Esophagus muscularis mucosa (tissue), 4 donors: ENCODE data around the gene TUBD1. TPM values are rescaled to one million over a fixed set of nuclear protein-coding genes. Genes with fewer than 3 reads are reported as not detected.

Experiments used
- DNase-seq: peaks from one replicate; pipeline ENCODE4 v3.0.0-alpha.2; 2017; ENCODE audit errors: extremely low spot score
- H3K27ac ChIP-seq, 4 donors: fragments of 200-600 bp; sonication (generic); replicated peaks in 1 of 4; 1 replicate in 3 of 4; 2 replicates in 1 of 4; pipeline ENCODE4 v1.5.1; 2016 to 2019; ENCODE audit warnings: mild to moderate bottlenecking in 1 of 4
- H3K27me3 ChIP-seq, 4 donors: fragments of 200-600 bp; sonication (generic); one replicate each; pipeline versions ENCODE4 v1.5.1 to v1.6.0; 2016 to 2019
- H3K36me3 ChIP-seq, 4 donors: fragments of 200-600 bp; sonication (generic); one replicate each; pipeline ENCODE4 v1.5.1; 2016 to 2019
- H3K4me1 ChIP-seq, 4 donors: fragments of 200-600 bp; sonication (generic); one replicate each; pipeline ENCODE4 v1.5.1; 2016 to 2019
- H3K4me3 ChIP-seq, 4 donors: fragments of 200-600 bp; sonication (generic); 1 replicate in 2 of 4; 2 replicates in 2 of 4; pipeline ENCODE4 v1.5.1; 2016 to 2019; ENCODE audit warnings: mild to moderate bottlenecking in 4 of 4, moderate library complexity in 1 of 4
- H3K9me3 ChIP-seq, 4 donors: fragments of 200-600 bp; sonication (generic); 1 replicate in 3 of 4; 2 replicates in 1 of 4; pipeline ENCODE4 v1.5.1; 2016 to 2019
- EP300 ChIP-seq: sonication (generic); formaldehyde crosslinking; IDR thresholded peaks from one replicate; pipeline ENCODE4 v1.6.1; 2017; ENCODE audit warnings: antibody characterized with exemption
- POLR2A ChIP-seq: fragments of 450-650 bp; IDR thresholded peaks from one replicate; pipeline ENCODE4 v1.6.1; 2017; ENCODE audit warnings: antibody characterized with exemption, moderate library complexity, mild to moderate bottlenecking, low read depth
- POLR2AphosphoS5 ChIP-seq, 2 donors: sonication (generic); formaldehyde crosslinking; IDR thresholded peaks; one replicate each; pipeline ENCODE4 v1.6.1; 2017; ENCODE audit warnings: antibody characterized with exemption in 2 of 2
- WGBS: methylation state at CpG from one replicate; pipeline ENCODE4 v1.1.5; 2018; 5-methylcytosine and 5-hydroxymethylcytosine counted together
- intact Hi-C: fragments of 100-400 bp; cut with DNase I; formaldehyde crosslinking; loops from one replicate; pipeline ENCODE4 v1.15.1; 2023
- total RNA-seq, 4 donors: library from RNA; depleted of rRNA; stranded (reverse); fragments of >200 nt; gene quantifications; one replicate each; pipeline versions ENCODE4 v1.1.0 to v1.2.1, GENCODE V29; 2016
- TF ChIP-seq, protein P1 (sequence below), 3 experiments: fragments of 200-600 bp in 2 of 3; fragments of 450-650 bp in 1 of 3; sonication (generic) in 2 of 3; IDR thresholded peaks; one replicate each; pipeline ENCODE4 v1.5.1; 2017 to 2019; ENCODE audit warnings: antibody characterized with exemption in 3 of 3, mild to moderate bottlenecking in 2 of 3, moderate library complexity in 1 of 3

The TUBD1 gene
- total RNA-seq, 4 donors from 2014 or later, result 5.6 to 10.4 (median 7.0) TPM

DNA sequence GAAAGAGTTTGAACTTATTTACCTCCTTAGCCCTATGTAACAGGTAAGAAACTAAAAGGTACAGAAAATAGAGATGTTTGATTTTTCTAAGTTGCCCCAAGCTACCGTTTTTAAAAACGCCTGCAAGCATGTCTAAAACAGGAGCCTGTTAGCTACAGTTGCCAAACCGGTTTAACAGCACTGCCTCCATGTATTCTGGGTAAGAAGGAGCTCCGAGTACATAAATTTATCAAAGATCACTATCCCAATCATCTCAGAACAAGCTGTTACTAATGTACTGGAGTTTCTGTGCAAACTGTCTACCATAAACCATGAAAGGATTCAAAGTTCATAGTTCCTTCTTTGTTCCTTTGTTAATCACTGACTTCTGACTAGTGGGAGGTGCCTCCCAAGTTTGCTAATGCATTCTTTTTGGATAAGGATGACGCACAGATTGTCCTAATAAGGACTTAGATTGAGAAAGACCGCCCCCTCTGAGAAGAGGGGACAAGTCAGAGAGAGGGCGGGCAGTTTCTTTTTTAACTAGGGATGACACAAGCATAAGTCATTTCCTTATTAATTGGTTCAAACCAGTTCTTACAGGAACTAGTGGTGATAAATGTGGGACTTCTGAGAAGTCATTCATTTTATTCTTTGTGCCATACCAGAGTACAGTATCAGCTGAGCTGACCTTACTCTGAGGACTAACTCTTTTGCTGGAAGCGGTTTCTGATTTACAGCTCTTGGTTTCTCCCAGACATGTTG lies 55.3 kb downstream of the TUBD1 start:
- intact Hi-C loops, result loop anchor here (5.0 kb wide), 1 partner anchor 85 kb away; no protein-coding TSS in a partner anchor
- peaks cover 33 to 49% (median 47%) of the 10 kb centered on the region in 4 donors for H3K4me1 ChIP-seq

DNA sequence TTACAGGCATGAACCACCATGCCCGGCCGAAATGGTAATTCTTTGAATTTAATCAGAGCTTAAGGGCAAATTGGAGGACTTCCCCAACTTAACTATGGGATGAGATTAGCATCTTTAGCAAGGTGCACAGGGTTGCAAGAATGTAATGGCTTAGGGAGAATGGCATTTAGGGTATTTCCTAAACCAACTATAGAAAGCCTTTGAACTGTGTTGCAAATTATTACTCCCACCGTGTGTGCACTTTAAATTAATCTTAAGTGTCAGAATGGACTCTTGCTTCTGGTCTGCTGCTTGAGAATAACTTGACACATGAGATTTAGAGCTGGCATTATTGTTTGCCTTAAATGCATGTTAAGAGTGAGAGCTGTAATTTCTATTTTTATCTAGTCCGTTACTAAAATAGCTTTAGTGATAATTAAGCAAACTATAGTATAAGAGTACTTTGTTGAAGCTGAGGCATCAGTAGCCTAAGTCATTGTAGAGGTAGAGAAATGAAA lies 59.8 kb downstream of the TUBD1 start:
- H3K9me3 ChIP-seq, result no peaks in the 10 kb centered on the region
- H3K4me1 ChIP-seq, result peaks cover 40 to 71% (median 60%) of the 10 kb centered on the region in 4 donors
- no peak overlapping the region for H3K4me3 ChIP-seq
- WGBS, result 60% methylated on average over 4 of the region's 4 CpGs
- intact Hi-C loops, result no loop called here
- H3K36me3 ChIP-seq, result no peaks in the 10 kb centered on the region
- H3K27me3 ChIP-seq, result no peaks in the 10 kb centered on the region
- TF ChIP-seq EP300 (no peak), POLR2AphosphoS5 (IDR thresholded peaks at IDR 0.05) (no peak), POLR2A (no peak)
- TF ChIP-seq, protein P1, sequence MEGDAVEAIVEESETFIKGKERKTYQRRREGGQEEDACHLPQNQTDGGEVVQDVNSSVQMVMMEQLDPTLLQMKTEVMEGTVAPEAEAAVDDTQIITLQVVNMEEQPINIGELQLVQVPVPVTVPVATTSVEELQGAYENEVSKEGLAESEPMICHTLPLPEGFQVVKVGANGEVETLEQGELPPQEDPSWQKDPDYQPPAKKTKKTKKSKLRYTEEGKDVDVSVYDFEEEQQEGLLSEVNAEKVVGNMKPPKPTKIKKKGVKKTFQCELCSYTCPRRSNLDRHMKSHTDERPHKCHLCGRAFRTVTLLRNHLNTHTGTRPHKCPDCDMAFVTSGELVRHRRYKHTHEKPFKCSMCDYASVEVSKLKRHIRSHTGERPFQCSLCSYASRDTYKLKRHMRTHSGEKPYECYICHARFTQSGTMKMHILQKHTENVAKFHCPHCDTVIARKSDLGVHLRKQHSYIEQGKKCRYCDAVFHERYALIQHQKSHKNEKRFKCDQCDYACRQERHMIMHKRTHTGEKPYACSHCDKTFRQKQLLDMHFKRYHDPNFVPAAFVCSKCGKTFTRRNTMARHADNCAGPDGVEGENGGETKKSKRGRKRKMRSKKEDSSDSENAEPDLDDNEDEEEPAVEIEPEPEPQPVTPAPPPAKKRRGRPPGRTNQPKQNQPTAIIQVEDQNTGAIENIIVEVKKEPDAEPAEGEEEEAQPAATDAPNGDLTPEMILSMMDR (IDR thresholded peaks at IDR 0.05), result no peak
- peak overlapping the region in 3 of 4 donors; percentile 12 to 41 (median 40) for H3K27ac ChIP-seq
- no peak for DNase-seq

More for the DNA sequence above, 55.3 kb downstream of the TUBD1 start:
- H3K36me3 ChIP-seq, result peaks cover 0 to 28% (median 6%) of the 10 kb centered on the region in 4 donors
- WGBS, result 2% methylated on average over 8 of the region's 8 CpGs
- peak; percentile 77 for TF ChIP-seq POLR2A
- TF ChIP-seq, protein P1 (IDR thresholded peaks at IDR 0.05), result no peak
- TF ChIP-seq EP300, result peak; percentile 88
- peak; percentile 91 to 98 for TF ChIP-seq POLR2AphosphoS5 (IDR thresholded peaks at IDR 0.05)
- H3K27me3 ChIP-seq, result no peaks in the 10 kb centered on the region
- H3K9me3 ChIP-seq, result no peaks in the 10 kb centered on the region
- H3K27ac ChIP-seq, result peak overlapping the region; percentile 87 to 95 (median 91)
- DNase-seq, result no peak
- peak overlapping the region; percentile 59 to 68 (median 62) for H3K4me3 ChIP-seq

DNA sequence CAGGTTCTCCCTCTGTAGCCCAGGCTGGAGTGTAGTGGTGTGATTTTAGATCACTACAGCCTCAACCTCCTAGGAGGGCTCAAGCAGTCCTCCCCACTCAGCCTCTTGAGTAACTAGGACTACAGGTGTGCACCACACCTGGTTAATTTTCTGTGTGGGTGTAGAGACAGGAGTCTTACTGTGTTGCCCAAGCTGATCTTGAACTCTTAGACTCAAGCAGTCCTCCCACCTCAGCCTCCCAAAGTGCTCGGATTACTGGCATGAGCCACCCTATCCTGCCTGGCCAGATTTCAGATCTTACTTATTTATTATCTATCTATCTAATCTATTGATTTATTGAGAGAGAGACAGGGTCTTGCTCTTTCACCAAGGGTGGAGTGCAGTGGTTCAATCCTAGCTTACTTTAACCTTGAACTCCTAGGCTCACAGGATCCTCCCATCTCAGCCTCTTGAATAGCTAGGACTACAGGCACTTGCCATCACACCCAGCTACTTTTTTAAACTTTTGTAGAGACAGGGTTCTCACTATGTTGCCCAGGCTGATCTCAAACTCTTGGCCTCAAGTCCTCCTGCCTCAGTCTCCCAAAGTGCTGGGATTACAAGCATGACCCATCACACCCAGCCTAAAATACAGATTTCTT lies 61.8 kb downstream of the TUBD1 start:
- TF ChIP-seq EP300 (no peak), POLR2AphosphoS5 (IDR thresholded peaks at IDR 0.05) (no peak), POLR2A (no peak)
- TF ChIP-seq, protein P1 (IDR thresholded peaks at IDR 0.05), result no peak
- no peaks in the 10 kb centered on the region for H3K27me3 ChIP-seq
- H3K27ac ChIP-seq, result peak overlapping the region; percentile 75 to 83 (median 80)
- H3K9me3 ChIP-seq, result no peaks in the 10 kb centered on the region
- intact Hi-C loops, result no loop called here
- H3K4me1 ChIP-seq, result peaks cover 33 to 76% (median 69%) of the 10 kb centered on the region in 4 donors
- H3K4me3 ChIP-seq, result no peak overlapping the region
- H3K36me3 ChIP-seq, result no peaks in the 10 kb centered on the region
- WGBS, result 93% methylated on average over 1 of the region's 1 CpG
- DNase-seq, result no peak

DNA sequence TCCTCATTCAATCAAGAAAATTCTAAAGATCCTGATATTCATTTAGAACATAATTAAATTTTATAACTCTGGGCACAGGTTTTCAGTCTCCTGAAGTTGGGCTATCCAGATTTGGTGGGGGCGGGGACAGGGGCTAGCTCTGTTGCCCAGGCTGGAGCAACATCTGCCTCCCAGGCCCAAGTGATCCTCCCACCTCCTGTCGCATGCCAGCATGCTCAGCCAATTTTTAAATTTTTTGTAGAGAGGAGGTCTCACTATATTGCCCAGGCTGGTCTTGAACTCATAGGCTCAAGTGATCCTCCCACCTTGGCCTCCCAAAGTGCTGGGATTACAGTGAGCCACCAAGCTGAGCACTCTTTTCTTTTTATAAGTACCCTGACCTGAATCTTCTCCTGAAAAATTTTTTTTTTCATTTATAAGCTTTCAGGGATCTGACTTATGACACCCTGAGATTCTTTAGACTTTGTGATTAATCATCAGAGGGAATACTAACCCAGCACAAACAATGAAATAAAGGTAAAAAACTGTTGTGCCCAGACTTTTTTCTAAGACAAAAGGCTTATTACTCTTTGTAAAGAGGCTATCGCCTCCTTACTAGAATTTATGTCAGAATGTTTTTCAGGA lies 62.6 kb downstream of the TUBD1 start:
- no peaks in the 10 kb centered on the region for H3K9me3 ChIP-seq
- H3K4me3 ChIP-seq, result no peak overlapping the region
- no peak for DNase-seq
- H3K27ac ChIP-seq, result peak overlapping the region; percentile 75 to 83 (median 80)
- 54% methylated on average over 3 of the region's 3 CpGs for WGBS
- H3K4me1 ChIP-seq, result peaks cover 37 to 82% (median 76%) of the 10 kb centered on the region in 4 donors
- intact Hi-C loops, result no loop called here
- H3K27me3 ChIP-seq, result no peaks in the 10 kb centered on the region
- H3K36me3 ChIP-seq, result no peaks in the 10 kb centered on the region
- TF ChIP-seq, protein P1 (IDR thresholded peaks at IDR 0.05), result no peak
- TF ChIP-seq POLR2A (no peak), POLR2AphosphoS5 (IDR thresholded peaks at IDR 0.05) (no peak), EP300 (no peak)
